ENCODE results near the gene DUSP10. TPM values are rescaled to one million over a fixed set of nuclear protein-coding genes. Genes with fewer than 3 reads are reported as not detected.

DUSP10 gene
- total and polyA plus RNA-seq, 12 donors = 1.8 to 9.7 (median 3.8) TPM

DNA sequence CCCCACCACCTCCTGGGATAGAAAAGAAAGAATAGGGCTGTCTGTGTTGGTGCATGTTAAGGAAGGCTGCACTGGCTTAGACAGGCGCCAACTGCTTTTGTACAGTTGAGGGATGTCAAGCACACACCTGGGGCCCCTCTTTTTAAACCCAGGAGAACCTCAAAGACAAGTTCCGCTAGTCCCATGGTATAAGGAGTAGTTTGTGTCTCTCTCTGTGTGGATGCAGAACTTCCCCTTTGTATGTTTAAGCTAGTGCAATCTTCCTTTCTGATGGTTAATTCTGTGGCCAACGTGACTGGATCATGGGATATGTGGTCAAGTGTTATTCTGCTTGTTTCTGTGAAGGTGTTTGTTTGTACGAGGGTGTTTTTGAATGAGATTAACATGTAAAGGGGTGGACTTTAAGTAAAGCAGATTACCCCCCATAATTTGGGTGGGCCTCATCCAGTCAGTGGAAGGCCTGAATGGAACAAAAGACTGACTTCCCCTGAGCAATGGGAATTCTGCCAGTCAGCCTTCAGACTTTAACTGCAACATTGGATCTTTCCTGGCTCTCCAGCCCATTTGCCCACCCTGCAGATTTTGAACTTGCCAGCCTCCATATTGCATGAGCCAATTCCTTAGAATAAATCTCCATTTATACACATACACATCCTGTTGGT is 9.5 kb upstream of the DUSP10 start:
- DNase-seq (no peak), ATAC-seq (no peak)
- H3K36me3 ChIP-seq = no peaks in the 10 kb centered on the region
- peaks cover 0 to 6% (median 0%) of the 10 kb centered on the region in 9 donors for H3K4me1 ChIP-seq
- no peak overlapping the region for H3K4me3 ChIP-seq
- TF ChIP-seq, protein P1, sequence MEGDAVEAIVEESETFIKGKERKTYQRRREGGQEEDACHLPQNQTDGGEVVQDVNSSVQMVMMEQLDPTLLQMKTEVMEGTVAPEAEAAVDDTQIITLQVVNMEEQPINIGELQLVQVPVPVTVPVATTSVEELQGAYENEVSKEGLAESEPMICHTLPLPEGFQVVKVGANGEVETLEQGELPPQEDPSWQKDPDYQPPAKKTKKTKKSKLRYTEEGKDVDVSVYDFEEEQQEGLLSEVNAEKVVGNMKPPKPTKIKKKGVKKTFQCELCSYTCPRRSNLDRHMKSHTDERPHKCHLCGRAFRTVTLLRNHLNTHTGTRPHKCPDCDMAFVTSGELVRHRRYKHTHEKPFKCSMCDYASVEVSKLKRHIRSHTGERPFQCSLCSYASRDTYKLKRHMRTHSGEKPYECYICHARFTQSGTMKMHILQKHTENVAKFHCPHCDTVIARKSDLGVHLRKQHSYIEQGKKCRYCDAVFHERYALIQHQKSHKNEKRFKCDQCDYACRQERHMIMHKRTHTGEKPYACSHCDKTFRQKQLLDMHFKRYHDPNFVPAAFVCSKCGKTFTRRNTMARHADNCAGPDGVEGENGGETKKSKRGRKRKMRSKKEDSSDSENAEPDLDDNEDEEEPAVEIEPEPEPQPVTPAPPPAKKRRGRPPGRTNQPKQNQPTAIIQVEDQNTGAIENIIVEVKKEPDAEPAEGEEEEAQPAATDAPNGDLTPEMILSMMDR (IDR thresholded peaks at IDR 0.05) = no peak
- WGBS, 2 donors = 90 to 92% methylated on average over 4 of the region's 4 CpGs
- H3K27me3 ChIP-seq = no peaks in the 10 kb centered on the region
- intact Hi-C loops (cut with DNase I) = no loop called here
- no peak overlapping the region for H3K27ac ChIP-seq
- no peaks in the 10 kb centered on the region for H3K9me3 ChIP-seq

DNA sequence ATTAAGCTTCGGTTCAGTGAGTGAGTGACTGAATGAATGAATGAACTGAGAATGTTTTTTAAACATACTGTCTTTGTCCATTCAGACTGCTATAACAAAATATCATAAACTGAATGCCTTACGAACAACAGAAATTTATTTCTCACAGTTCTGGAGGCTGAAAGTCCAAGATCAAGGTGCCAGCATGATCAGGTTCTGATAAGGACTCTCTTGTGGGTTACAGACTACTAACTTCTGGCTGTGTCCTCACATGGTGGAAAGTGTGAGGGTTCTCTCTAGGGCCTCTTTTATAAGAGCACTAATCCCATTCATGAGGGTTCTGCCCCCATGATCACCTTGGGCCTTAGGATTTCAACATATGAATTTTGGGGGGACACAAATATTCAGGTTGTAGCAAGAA is 7.1 kb upstream of the DUSP10 start:
- H3K27me3 ChIP-seq = no peaks in the 10 kb centered on the region
- no peaks in the 10 kb centered on the region for H3K9me3 ChIP-seq
- DNase-seq = no peak
- intact Hi-C loops (cut with DNase I) = loop anchor here in 4 of 10 donors (10.0 kb wide), 6 partner anchors 184 to 706 kb away; no protein-coding TSS in a partner anchor
- TF ChIP-seq, protein P1 (IDR thresholded peaks at IDR 0.05) = no peak
- 93 to 98% methylated on average over 2 of the region's 2 CpGs for WGBS, 2 donors
- no peak overlapping the region for H3K27ac ChIP-seq
- ATAC-seq = no peak
- H3K4me3 ChIP-seq = no peak overlapping the region
- no peaks in the 10 kb centered on the region for H3K36me3 ChIP-seq
- H3K4me1 ChIP-seq = peaks cover 0 to 6% (median 0%) of the 10 kb centered on the region in 9 donors

DNA sequence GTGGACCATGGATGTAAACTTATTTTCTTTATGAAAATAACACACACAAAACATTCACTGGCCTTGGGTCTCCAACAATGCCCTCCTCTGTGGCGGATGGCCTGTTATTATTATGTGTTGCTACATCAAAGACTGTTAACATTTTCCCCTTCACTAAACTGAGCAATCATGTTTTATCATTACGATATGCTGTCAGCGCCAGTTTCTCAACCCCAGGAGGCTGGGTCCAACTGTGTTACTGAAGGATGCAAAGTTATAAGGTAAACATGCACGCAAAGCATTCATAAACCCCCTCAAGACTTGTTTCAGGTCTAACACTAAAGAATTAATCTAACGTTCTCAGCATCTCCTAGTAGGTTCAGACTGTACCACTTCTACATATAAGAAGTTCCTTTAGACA is 6.0 kb upstream of the DUSP10 start:
- intact Hi-C loops (cut with DNase I) = loop anchor here in 4 of 10 donors (10.0 kb wide), 6 partner anchors 183 to 707 kb away; no protein-coding TSS in a partner anchor
- H3K27ac ChIP-seq = no peak overlapping the region
- no peaks in the 10 kb centered on the region for H3K36me3 ChIP-seq
- WGBS, 2 donors = 74 to 90% methylated on average over 5 of the region's 5 CpGs
- TF ChIP-seq, protein P1 (IDR thresholded peaks at IDR 0.05) = no peak
- H3K4me3 ChIP-seq = no peak overlapping the region
- no peaks in the 10 kb centered on the region for H3K9me3 ChIP-seq
- DNase-seq (no peak), ATAC-seq (no peak)
- no peaks in the 10 kb centered on the region for H3K27me3 ChIP-seq
- peaks cover 0 to 13% (median 5%) of the 10 kb centered on the region in 9 donors for H3K4me1 ChIP-seq

DNA sequence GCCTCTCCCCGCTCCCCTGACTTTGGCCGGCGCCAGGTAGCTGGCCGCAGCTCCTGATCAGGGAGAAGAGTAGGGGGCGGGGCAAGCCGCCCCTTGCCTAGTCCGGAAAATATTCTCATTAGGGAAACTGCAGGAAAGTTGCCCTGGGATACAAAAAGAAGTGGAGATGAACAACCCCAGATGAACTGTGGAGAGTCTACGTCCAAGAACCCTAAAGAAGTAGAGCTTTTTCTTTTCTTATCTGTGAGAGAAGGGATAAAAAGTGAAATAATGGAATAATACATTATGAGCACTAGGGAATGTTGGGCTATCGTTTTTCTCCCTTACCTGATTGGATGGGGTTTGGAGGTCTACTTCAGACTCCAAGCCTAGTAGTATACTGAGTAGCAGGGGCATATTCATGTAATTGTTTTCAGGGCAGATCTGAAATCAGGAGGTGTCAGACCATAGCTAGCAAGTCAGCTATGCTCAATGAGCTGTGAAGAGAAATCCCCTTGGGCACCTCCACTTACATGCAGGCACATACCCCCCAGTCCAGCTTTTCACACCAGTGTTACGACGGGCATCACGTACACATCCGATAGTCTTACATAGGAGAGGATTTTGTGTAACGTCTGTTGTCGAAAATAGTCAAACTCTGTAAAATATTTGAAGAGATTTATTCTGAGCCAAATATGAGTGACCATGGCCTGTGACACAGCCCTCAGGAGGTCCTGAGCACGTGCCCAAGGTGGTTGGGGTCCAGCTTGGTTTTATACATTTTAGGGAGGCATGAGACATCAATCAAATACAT is 1.7 kb upstream of the DUSP10 start:
- Histone ChIP-seq H3K36me3 (peaks cover 0 to 8% (median 0%) of the 10 kb centered on the region in 9 donors), H3K4me1 (peaks cover 3 to 30% (median 17%) of the 10 kb centered on the region in 9 donors), H3K4me3 (peak overlapping the region; percentile 54 to 86 (median 67)), H3K9me3 (no peaks in the 10 kb centered on the region), H3K27me3 (no peaks in the 10 kb centered on the region), H3K27ac (peak overlapping the region; percentile 86 to 100 (median 98))
- no peak for DNase-seq
- 39 to 40% methylated on average over 16 of the region's 16 CpGs for WGBS, 2 donors
- ATAC-seq = no peak
- intact Hi-C loops (cut with DNase I) = loop anchor here in 5 of 10 donors (5.0 to 10.0 kb wide), 9 partner anchors 171 to 711 kb away; no protein-coding TSS in a partner anchor
- TF ChIP-seq, protein P1 (IDR thresholded peaks at IDR 0.05) = no peak

Measured in heart right ventricle (tissue), 16 donors.